K562 (cell line): ENCODE measurements around the gene SERPINE2. TPM values are rescaled to one million over a fixed set of nuclear protein-coding genes. Genes with fewer than 3 reads are reported as not detected.

Experiments
- ATAC-seq: fragments of 200-7000 bp; cut with Tn5 transposase; 3 replicates; pipeline ENCODE4 v1.9.1; 2020; ENCODE audit warnings: moderate library complexity
- BruUV-seq: library from RNA; stranded (reverse); fragments of 400-500 nt; replicated peaks from 2 replicates; lab custom pipeline; 2021; lab: Mats Ljungman, UMichigan
- CTCF ChIA-PET: fragments of 300-600 bp; formaldehyde crosslinking; extraction: SDS; loops from one replicate; lab custom pipeline; 2021; ENCODE audit warnings: low intra/inter-chr PET ratio; lab: Yijun Ruan, JAX
- POLR2A ChIA-PET: fragments of 300-600, 350-650 bp; sonication (Branson Sonifier 250); formaldehyde crosslinking; extraction: SDS; loops from one replicate; lab custom pipeline; 2021; ENCODE audit warnings: antibody characterized with exemption, inconsistent platforms; lab: Yijun Ruan, JAX
- DNase-seq, 4 experiments: peaks; one replicate each; pipeline versions ENCODE4 v3.0.0 to v3.0.0-alpha.2; 2011 to 2018; ENCODE audit warnings: low spot score in 3 of 4, mixed read lengths in 3 of 4; ENCODE audit errors: extremely low read depth in 1 of 4
- FAIRE-seq: peaks from 2 replicates; lab custom pipeline; 2011; peaks lifted over from hg19 to GRCh38; lab: Jason Lieb, UNC
- H2AFZ ChIP-seq: 2 replicates; pipeline ENCODE4 v1.6.0; 2011; ENCODE audit warnings: low read depth, low read length, control low read depth, inconsistent platforms
- H3K27ac ChIP-seq: fragments of 200-600 bp; 3 replicates; pipeline ENCODE4 v1.8.0; 2011; ENCODE audit warnings: low read depth, mild to moderate bottlenecking, control low read depth, inconsistent platforms, low read length, moderate library complexity, mixed read lengths; ENCODE audit errors: extremely low read depth
- H3K27me3 ChIP-seq, 2 experiments: fragments of 300-600 bp in 1 of 2; 2 replicates in 1 of 2; 3 replicates in 1 of 2; pipeline versions ENCODE4 v1.6.0 to v1.8.0; 2011; ENCODE audit warnings: inconsistent platforms in 2 of 2, low read length in 2 of 2, mild to moderate bottlenecking in 1 of 2, mixed read lengths in 1 of 2, moderate library complexity in 1 of 2; ENCODE audit not compliant: control insufficient read depth in 2 of 2, insufficient read depth in 2 of 2
- H3K36me3 ChIP-seq: fragments of 300-600 bp; 3 replicates; pipeline ENCODE4 v1.8.0; 2011; ENCODE audit warnings: mild to moderate bottlenecking, low read length, inconsistent platforms; ENCODE audit not compliant: control insufficient read depth, insufficient read depth
- H3K4me1 ChIP-seq, 2 experiments: fragments of 200-600 bp in 1 of 2; replicated peaks in 1 of 2; 2 replicates in 1 of 2; 3 replicates in 1 of 2; pipeline versions ENCODE4 v1.5.1 to v1.8.0; 2011; ENCODE audit warnings: inconsistent platforms in 2 of 2, low read length in 2 of 2, mild to moderate bottlenecking in 1 of 2, mixed read lengths in 1 of 2, moderate library complexity in 1 of 2; ENCODE audit not compliant: control insufficient read depth in 2 of 2, insufficient read depth in 2 of 2
- H3K4me2 ChIP-seq: 2 replicates; pipeline ENCODE4 v1.6.1; 2011; ENCODE audit warnings: low read length, control low read depth, inconsistent platforms, mixed read lengths; ENCODE audit not compliant: insufficient read depth
- H3K4me3 ChIP-seq: fragments of 200-600 bp; sonication (generic), shearing (Covaris generic); 2 replicates; pipeline ENCODE4 v1.5.1; 2016; ENCODE audit warnings: control low read depth, inconsistent platforms
- H3K79me2 ChIP-seq: fragments of 200-600 bp; 3 replicates; pipeline ENCODE4 v1.8.0; 2011; ENCODE audit warnings: low read length, inconsistent platforms; ENCODE audit not compliant: control insufficient read depth, insufficient read depth
- H3K9ac ChIP-seq, 2 experiments: 2 replicates each; pipeline versions ENCODE4 v1.6.0 to v1.6.1; 2011; ENCODE audit warnings: low read depth in 2 of 2, low read length in 2 of 2, control low read depth in 1 of 2, inconsistent platforms in 1 of 2, mild to moderate bottlenecking in 1 of 2, mixed read lengths in 1 of 2; ENCODE audit not compliant: insufficient read depth in 1 of 2
- H3K9me1 ChIP-seq: one replicate; pipeline ENCODE4 v1.6.0; 2011; ENCODE audit warnings: inconsistent platforms, mild to moderate bottlenecking, low read length, moderate library complexity; ENCODE audit not compliant: control insufficient read depth, insufficient read depth
- H3K9me3 ChIP-seq: replicated peaks from 2 replicates; pipeline ENCODE4 v1.5.1; 2011; ENCODE audit warnings: low read depth, low read length, inconsistent platforms; ENCODE audit not compliant: control insufficient read depth, insufficient read depth
- H4K20me1 ChIP-seq: replicated peaks from 2 replicates; pipeline ENCODE4 v1.6.1; 2011; ENCODE audit warnings: low read length, inconsistent platforms, mixed read lengths; ENCODE audit not compliant: control insufficient read depth, insufficient read depth
- CLOCK ChIP-seq: fragments of 250-450 bp; sonication (Bioruptor Pico); IDR thresholded peaks from 2 replicates; pipeline ENCODE4 v1.4.0; 2020; ENCODE audit warnings: mild to moderate bottlenecking, moderate library complexity, borderline replicate concordance
- HCFC1 ChIP-seq: IDR thresholded peaks from 2 replicates; pipeline ENCODE4 v1.6.1; 2012; ENCODE audit warnings: low read depth, low read length, improper control_type of control experiment
- TAF7 ChIP-seq: fragments of 450-650 bp; IDR thresholded peaks from 2 replicates; pipeline ENCODE4 v1.6.1; 2016; ENCODE audit warnings: missing genetic modification characterization, missing compliant biosample characterization
- WGBS: fragments of 100-300 bp; shearing (Covaris generic); methylation state at CpG from one replicate; pipeline ENCODE4 v1.1.6; 2016; ENCODE audit warnings: low coverage, mixed read lengths; ENCODE audit not compliant: insufficient coverage; ENCODE audit errors: missing lambda C conversion rate; 5-methylcytosine and 5-hydroxymethylcytosine counted together
- in situ Hi-C: fragments of 300-500 bp; cut with MboI; formaldehyde crosslinking; loops from 4 replicates; pipeline ENCODE4 v1.15.0; 2018; ENCODE audit warnings: inconsistent platforms, mixed read lengths
- intact Hi-C: fragments of 100-400 bp; cut with micrococcal nuclease; formaldehyde crosslinking; loops from 2 replicates; pipeline ENCODE4 v1.14.2; 2022
- polyA plus RNA-seq, 8 experiments: library from polyadenylated mRNA; depleted of rRNA in 4 of 8; stranded (reverse) in 5 of 8; unstranded in 3 of 8; fragments of >200 nt; fragmentation: Nextera tagmentation in 2 of 8; fragmentation: Illumina TruSeq in 1 of 8; extraction: Ambion mirVana in 2 of 8; extraction: Trizol in 1 of 8; gene quantifications; 2 replicates each; pipeline versions ENCODE4 v1.2.1 to v1.2.3, GENCODE V29; 2011 to 2014; ENCODE audit warnings: inconsistent platforms in 1 of 8, missing spikeins in 1 of 8
- total RNA-seq, 7 experiments: library from RNA; depleted of rRNA in 6 of 7; stranded (reverse); fragments of >200 nt in 6 of 7; fragmentation: Illumina TruSeq in 2 of 7; extraction: Trizol in 2 of 7; gene quantifications; 2 replicates each; pipeline versions ENCODE4 v1.2.1 to v1.2.3, GENCODE V29; 2011 to 2021; ENCODE audit warnings: low replicate concordance in 1 of 7

The SERPINE2 gene
- total and polyA plus RNA-seq, 9 of the 15 experiments (the other 6 are each of a cell fraction or from before 2014, with no cell fraction given) = 0.03 to 0.16 (median 0.13) TPM; not detected in 6

GRCh38 chr2:223950448-223951347 is 88.4 kb downstream of the SERPINE2 start:
- ATAC-seq (no peak), FAIRE-seq (no peak)
- CTCF ChIA-PET = no interaction called here
- no peak overlapping the region for H3K4me3 ChIP-seq
- intact Hi-C loops = no loop called here
- H3K9ac ChIP-seq = no peak overlapping the region
- BruUV-seq = no TSS peak
- no peak overlapping the region for H3K4me2 ChIP-seq
- no peak overlapping the region for H3K27ac ChIP-seq
- no peaks in the 10 kb centered on the region for H3K27me3 ChIP-seq
- H3K9me3 ChIP-seq = no peaks in the 10 kb centered on the region
- WGBS = 46% methylated on average over 3 of the region's 3 CpGs
- TF ChIP-seq HCFC1 (no peak), CLOCK (CRISPR knock-in tag) (no peak), TAF7 (tag) (no peak)
- TF ChIP-seq, all 486 proteins: peak for 0
- POLR2A ChIA-PET = no interaction called here
- Histone ChIP-seq H3K79me2 (no peaks in the 10 kb centered on the region), H3K9me1 (no peaks in the 10 kb centered on the region), H3K36me3 (no peaks in the 10 kb centered on the region), H4K20me1 (no peaks in the 10 kb centered on the region), H2AFZ (no peak overlapping the region), H3K4me1 (peaks cover 0 to 14% of the 10 kb centered on the region in 2 experiments; a peak in 3 of 5 replicates)
- in situ Hi-C loops = no loop called here
- no peak for DNase-seq
